ENCODE measurements around the gene RAB7A. TPM values are rescaled to one million over a fixed set of nuclear protein-coding genes. Genes with fewer than 3 reads are reported as not detected.

The RAB7A gene
- total and polyA plus RNA-seq, 2 of the 13 experiments (the other 11 are each of a cell fraction or from before 2014, with no cell fraction given): 26.5 to 182 TPM

- H4K20me1 ChIP-seq (ENCODE audit: insufficient read depth, low read length): peaks cover 39% of the 10 kb centered on the region
- no peak overlapping the region for H3K9ac ChIP-seq (ENCODE audit: insufficient read depth, low read depth, low read length)
- H3K27ac ChIP-seq (ENCODE audit: extremely low read length, insufficient read depth, low read length): no peak overlapping the region
- H3K4me1 ChIP-seq (ENCODE audit: insufficient read depth, low read length): no peaks in the 10 kb centered on the region
- no peaks in the 10 kb centered on the region for H3K9me3 ChIP-seq (ENCODE audit: low read length)
- H2AFZ ChIP-seq (ENCODE audit: low read length): no peak overlapping the region
- intact Hi-C loops (cut with micrococcal nuclease; ENCODE audit: unreplicated experiment) (no loop called here), in situ Hi-C loops (cut with HindIII; ENCODE audit: extremely low pct_ligation_motif_present, low pct_unique_long_range_greater_than_20kb) (no loop called here)
- H3K79me2 ChIP-seq (ENCODE audit: insufficient read depth, low read length): peaks cover 84% of the 10 kb centered on the region
- no TSS peak for BruUV-seq (replicated peaks)
- H3K4me2 ChIP-seq (ENCODE audit: low read depth, low read length): no peak overlapping the region
- FAIRE-seq (no peak), ATAC-seq (no peak), DNase-seq (ENCODE audit: low spot score) (no peak)
- H3K27me3 ChIP-seq (ENCODE audit: control insufficient read depth in 1 of 2, insufficient read depth in 2 of 2, low read length in 2 of 2): no peaks in the 10 kb centered on the region
- H3K4me3 ChIP-seq (replicated peaks in 1 of 3; ENCODE audit: insufficient read depth in 1 of 3, low read depth in 2 of 3, low read length in 3 of 3): no peak overlapping the region
- CTCF ChIA-PET (ENCODE audit: low intra/inter-chr PET ratio, low total read pairs): no interaction called here
- 92% methylated on average over 2 of the region's 2 CpGs for WGBS (ENCODE audit: low lambda C conversion rate)
- peaks cover 4 to 15% of the 10 kb centered on the region in 2 experiments; a peak in 3 of 5 replicates for H3K36me3 ChIP-seq (replicated peaks in 1 of 2; ENCODE audit: control insufficient read depth in 1 of 2, insufficient read depth in 2 of 2, low read length in 2 of 2)
- POLR2A ChIA-PET: no interaction called here
- TF ChIP-seq ZNF496 (CRISPR knock-in tag; IDR thresholded peaks at IDR 0.05; ENCODE audit: insufficient replicate concordance) (no peak), ERF (CRISPR knock-in tag; IDR thresholded peaks at IDR 0.05) (no peak), ETS1 (CRISPR knock-in tag; IDR thresholded peaks at IDR 0.05) (no peak), ZNF605 (CRISPR knock-in tag; IDR thresholded peaks at IDR 0.05) (no peak), ZNF703 (CRISPR knock-in tag; IDR thresholded peaks at IDR 0.05; ENCODE audit: borderline replicate concordance) (no peak), GRHL1 (CRISPR knock-in tag; conservative IDR thresholded peaks at IDR 0.05) (no peak), ZNF567 (CRISPR knock-in tag; IDR thresholded peaks at IDR 0.05; ENCODE audit: borderline replicate concordance) (no peak), ZNF563 (CRISPR knock-in tag; IDR thresholded peaks at IDR 0.05) (no peak), PRDM15 (CRISPR knock-in tag; IDR thresholded peaks at IDR 0.05) (no peak), PREB (CRISPR knock-in tag; IDR thresholded peaks at IDR 0.05) (no peak), HHEX (CRISPR knock-in tag; IDR thresholded peaks at IDR 0.05) (no peak), ARID5B (CRISPR knock-in tag; IDR thresholded peaks at IDR 0.05) (no peak), ZNF292 (CRISPR knock-in tag; IDR thresholded peaks at IDR 0.05; ENCODE audit: borderline replicate concordance, low read depth) (no peak)
Observed at GRCh38 chr3:128746881-128747280, 20.9 kb downstream of the RAB7A start.
